ENCODE measurements around the gene GREB1.

GREB1 gene

GRCh38 chr2:11578986-11579774 is 45.3 kb downstream of the GREB1 start:
- DNase-seq (ENCODE audit: low read depth in 1 of 2, low spot score in 1 of 2) = no peak

- DNase-seq (ENCODE audit: low read depth in 1 of 2, low spot score in 1 of 2) = no peak
Observed at GRCh38 chr2:11579867-11580659, 46.2 kb downstream of the GREB1 start.

GRCh38 chr2:11580697-11581096 is 46.9 kb downstream of the GREB1 start:
- no peak for DNase-seq (ENCODE audit: low read depth in 1 of 2, low spot score in 1 of 2)

- DNase-seq (ENCODE audit: low read depth in 1 of 2, low spot score in 1 of 2) = no peak
Observed at GRCh38 chr2:11581124-11581796, 47.4 kb downstream of the GREB1 start.

- no peak for DNase-seq (ENCODE audit: low read depth in 1 of 2, low spot score in 1 of 2)
Observed at GRCh38 chr2:11581797-11582611, 48.2 kb downstream of the GREB1 start.

GRCh38 chr2:11582612-11582861 is 48.7 kb downstream of the GREB1 start:
- DNase-seq (ENCODE audit: low read depth in 1 of 2, low spot score in 1 of 2) = no peak

GRCh38 chr2:11582862-11583752 is 49.3 kb downstream of the GREB1 start:
- peak; percentile 37 to 57 for DNase-seq (ENCODE audit: low read depth in 1 of 2, low spot score in 1 of 2)

- peak; percentile 80 to 91 for DNase-seq (ENCODE audit: low read depth in 1 of 2, low spot score in 1 of 2)
Observed at GRCh38 chr2:11583840-11584524, 50.1 kb downstream of the GREB1 start.

- no peak for DNase-seq (ENCODE audit: low read depth in 1 of 2, low spot score in 1 of 2)
Observed at GRCh38 chr2:11584525-11585056, 50.7 kb downstream of the GREB1 start.

GRCh38 chr2:11585071-11585470 is 51.2 kb downstream of the GREB1 start:
- DNase-seq (ENCODE audit: low read depth in 1 of 2, low spot score in 1 of 2) = no peak

GRCh38 chr2:11588228-11589110 is 54.6 kb downstream of the GREB1 start:
- DNase-seq (ENCODE audit: low read depth in 1 of 2, low spot score in 1 of 2) = no peak

- no peak for DNase-seq (ENCODE audit: low read depth in 1 of 2, low spot score in 1 of 2)
Observed at GRCh38 chr2:11589316-11589940, 55.6 kb downstream of the GREB1 start.

GRCh38 chr2:11590193-11590592 is 56.3 kb downstream of the GREB1 start:
- DNase-seq (ENCODE audit: low read depth in 1 of 2, low spot score in 1 of 2) = no peak

GRCh38 chr2:11591091-11591490 is 57.2 kb downstream of the GREB1 start:
- DNase-seq (ENCODE audit: low read depth in 1 of 2, low spot score in 1 of 2) = no peak

- no peak for DNase-seq (ENCODE audit: low read depth in 1 of 2, low spot score in 1 of 2)
Observed at GRCh38 chr2:11592671-11593574, 59.1 kb downstream of the GREB1 start.

GRCh38 chr2:11596801-11597200 is 63.0 kb downstream of the GREB1 start:
- DNase-seq (ENCODE audit: low read depth in 1 of 2, low spot score in 1 of 2) = no peak
